Choroid plexus epithelial cell (primary cell): Measurements from ENCODE around the gene RAP1A.

Experiments
- DNase-seq: peaks from one replicate; pipeline ENCODE4 v3.0.0-alpha.2; 2010; ENCODE audit warnings: low read depth
- H3K4me3 ChIP-seq: 2 replicates; pipeline ENCODE4 v1.5.1; 2011; ENCODE audit warnings: low read depth, mild to moderate bottlenecking, control low read depth, low read length, moderate library complexity
- TF ChIP-seq, protein P1 (sequence below): conservative IDR thresholded peaks from 2 replicates; pipeline ENCODE4 v1.5.1; 2011; ENCODE audit warnings: low read depth, mild to moderate bottlenecking, control low read depth, inconsistent platforms, low read length, moderate library complexity

RAP1A gene

DNA sequence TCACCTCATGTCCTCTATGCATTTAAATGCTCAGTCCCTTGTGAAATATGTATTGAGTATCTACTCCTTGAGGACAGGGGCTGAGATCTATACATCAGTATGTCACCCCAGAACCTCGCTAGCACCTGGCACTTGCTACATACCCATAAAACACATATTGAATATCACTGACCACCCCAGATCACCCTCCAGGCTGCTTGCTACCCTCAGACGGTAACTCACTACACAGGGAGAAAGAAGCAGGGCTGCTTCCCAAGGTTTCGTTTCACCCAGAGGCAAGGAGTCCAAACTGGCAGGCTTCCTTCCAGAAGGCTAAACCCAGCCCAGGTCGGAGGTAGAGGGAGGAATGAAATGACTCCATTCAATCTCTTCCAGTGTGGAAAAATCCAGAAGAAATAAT lies 111.1 kb downstream of the RAP1A start:
- H3K4me3 ChIP-seq = no peak overlapping the region
- DNase-seq = no peak
- TF ChIP-seq, protein P1, sequence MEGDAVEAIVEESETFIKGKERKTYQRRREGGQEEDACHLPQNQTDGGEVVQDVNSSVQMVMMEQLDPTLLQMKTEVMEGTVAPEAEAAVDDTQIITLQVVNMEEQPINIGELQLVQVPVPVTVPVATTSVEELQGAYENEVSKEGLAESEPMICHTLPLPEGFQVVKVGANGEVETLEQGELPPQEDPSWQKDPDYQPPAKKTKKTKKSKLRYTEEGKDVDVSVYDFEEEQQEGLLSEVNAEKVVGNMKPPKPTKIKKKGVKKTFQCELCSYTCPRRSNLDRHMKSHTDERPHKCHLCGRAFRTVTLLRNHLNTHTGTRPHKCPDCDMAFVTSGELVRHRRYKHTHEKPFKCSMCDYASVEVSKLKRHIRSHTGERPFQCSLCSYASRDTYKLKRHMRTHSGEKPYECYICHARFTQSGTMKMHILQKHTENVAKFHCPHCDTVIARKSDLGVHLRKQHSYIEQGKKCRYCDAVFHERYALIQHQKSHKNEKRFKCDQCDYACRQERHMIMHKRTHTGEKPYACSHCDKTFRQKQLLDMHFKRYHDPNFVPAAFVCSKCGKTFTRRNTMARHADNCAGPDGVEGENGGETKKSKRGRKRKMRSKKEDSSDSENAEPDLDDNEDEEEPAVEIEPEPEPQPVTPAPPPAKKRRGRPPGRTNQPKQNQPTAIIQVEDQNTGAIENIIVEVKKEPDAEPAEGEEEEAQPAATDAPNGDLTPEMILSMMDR = no peak

DNA sequence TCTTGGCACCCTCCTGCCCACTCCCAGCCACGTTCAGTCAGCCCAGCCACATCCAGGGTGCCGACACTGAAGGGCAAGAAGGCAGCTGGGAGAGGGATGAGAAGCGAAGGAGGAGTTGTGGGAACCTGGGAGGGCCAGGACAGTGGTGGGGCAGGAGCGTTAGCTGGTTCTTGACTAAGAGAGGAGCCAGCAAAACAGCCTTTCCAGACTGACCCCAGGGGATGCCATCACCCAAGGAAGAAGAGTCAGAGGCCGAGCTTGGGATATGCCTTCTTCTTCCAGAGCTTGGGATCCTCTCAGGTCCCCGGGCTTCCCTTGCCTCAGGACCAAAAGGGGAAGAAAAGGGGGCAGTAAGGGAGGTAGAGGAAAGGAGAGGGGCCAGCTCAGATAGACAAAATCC lies 112.4 kb downstream of the RAP1A start:
- no peak for DNase-seq
- TF ChIP-seq, protein P1 = no peak
- H3K4me3 ChIP-seq = no peak overlapping the region

DNA sequence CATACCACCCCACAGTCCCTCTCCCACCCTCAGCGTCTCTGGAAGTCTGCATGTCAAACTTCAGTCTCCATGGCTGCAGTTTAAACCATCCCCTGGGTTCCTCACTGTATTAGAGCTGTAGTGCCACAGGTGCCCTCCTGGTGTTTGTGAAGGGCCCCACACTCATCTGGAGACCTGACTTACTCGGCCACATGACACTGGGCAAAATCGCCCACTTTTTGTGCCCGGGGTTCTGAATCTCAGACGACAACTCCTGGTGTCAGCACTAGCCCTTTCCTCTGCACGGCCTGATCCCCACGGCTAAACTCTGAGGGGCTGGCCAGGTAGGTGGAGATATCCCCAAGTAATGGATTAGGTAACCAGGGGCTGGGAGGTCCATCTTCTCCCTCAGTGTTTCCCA lies 113.1 kb downstream of the RAP1A start:
- no peak for DNase-seq
- no peak overlapping the region for H3K4me3 ChIP-seq
- TF ChIP-seq, protein P1 = no peak

DNA sequence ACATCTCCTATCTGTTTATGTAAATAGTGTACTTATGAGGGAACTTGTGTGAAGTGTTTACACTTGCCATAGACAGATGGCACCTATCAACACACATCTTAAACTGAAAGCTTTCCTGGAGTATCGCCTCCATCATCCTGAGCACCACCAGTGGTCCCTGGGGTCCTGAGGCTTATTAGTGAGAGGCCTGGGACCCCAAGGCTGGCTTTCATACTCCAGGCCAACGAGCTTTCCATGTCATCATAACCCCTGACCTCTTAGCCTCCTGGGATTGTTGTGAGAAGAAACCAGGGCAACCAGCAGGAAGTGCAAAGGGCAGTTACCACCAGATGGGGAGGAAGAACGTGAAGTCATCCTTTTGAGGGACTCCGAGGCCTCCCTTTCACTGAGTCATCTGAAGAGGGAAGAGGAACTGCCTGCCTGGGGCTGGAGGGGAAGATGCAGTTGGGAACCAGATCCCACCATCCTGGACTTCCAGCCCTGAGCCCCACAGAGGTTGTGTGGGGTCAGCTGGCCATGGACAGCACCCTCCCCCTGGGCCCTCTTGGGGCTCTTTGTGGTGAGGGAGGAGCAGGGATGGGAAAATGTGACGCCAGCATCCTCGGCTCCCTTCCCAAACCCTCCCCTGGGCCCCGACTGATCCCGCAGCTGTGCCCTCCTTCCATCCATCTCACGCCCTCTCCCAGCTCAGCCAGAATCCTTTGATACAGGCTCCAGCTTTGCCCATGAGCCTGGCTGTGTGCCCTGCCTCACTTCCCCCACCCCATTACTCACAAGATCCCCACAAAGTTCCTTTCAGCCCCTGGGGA lies 113.8 kb downstream of the RAP1A start:
- H3K4me3 ChIP-seq = no peak overlapping the region
- peak; percentile 86 for DNase-seq
- TF ChIP-seq, protein P1 = no peak

DNA sequence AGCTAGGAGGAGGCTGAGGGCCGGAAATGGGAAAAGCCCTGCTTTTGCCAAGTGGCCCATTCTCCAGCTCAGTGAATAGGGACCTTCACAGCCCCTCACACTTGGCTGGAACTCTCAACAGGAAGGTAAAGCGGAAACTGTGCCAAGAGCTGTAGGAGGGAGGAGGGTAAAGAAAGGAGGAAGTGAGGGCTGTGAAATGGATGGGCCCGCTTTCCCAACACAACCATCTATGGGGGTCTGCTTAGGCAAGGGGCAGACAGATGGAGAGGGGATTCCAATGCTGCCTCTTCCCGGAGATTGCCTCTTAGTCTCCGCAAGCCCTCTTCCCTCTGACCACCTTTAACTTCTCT lies 114.4 kb downstream of the RAP1A start:
- no peak overlapping the region for H3K4me3 ChIP-seq
- TF ChIP-seq, protein P1 = no peak
- no peak for DNase-seq

DNA sequence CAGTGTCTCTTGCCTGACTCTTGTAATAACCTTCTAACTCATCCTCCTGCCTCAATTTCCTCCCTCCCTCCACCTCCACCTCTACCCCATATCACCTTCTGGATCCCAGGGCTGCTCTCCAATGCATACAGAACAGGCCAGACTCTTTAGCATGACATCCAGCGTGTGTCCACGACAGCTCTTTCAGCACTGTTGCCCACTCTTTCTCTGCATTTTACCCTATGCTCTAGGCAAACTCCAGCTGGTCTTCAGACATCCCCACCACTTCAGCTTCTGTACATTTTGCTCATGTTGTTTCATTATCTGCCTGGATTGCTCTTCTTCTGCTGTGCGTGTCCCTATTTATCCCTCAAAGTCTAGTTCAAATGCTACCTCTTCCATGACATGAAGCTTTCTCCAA lies 114.8 kb downstream of the RAP1A start:
- TF ChIP-seq, protein P1 = no peak

DNA sequence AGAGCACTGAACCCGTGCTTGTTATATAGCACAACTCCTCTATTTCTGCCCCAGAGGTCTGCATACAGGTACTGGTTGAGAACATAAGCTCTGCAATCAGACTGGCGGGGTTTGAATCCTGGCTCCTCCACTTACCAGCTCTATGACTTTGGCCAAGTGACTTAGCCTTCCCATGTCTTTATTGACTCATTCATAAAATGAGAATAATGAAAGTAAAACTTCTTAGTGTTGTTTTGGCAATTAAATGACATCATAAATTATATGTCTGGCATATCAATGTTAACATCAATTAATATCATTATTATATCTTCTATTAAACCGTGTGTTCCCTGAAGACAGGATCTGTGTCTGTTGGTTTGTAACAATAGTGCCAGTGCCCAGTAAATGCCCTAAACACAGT lies 115.3 kb downstream of the RAP1A start:
- TF ChIP-seq, protein P1 = no peak
- no peak overlapping the region for H3K4me3 ChIP-seq
- no peak for DNase-seq

More for the DNA sequence above, 114.8 kb downstream of the RAP1A start:
- no peak for DNase-seq
- H3K4me3 ChIP-seq = no peak overlapping the region
